ENCODE results near the gene RPS6KL1.

The RPS6KL1 gene

DNA sequence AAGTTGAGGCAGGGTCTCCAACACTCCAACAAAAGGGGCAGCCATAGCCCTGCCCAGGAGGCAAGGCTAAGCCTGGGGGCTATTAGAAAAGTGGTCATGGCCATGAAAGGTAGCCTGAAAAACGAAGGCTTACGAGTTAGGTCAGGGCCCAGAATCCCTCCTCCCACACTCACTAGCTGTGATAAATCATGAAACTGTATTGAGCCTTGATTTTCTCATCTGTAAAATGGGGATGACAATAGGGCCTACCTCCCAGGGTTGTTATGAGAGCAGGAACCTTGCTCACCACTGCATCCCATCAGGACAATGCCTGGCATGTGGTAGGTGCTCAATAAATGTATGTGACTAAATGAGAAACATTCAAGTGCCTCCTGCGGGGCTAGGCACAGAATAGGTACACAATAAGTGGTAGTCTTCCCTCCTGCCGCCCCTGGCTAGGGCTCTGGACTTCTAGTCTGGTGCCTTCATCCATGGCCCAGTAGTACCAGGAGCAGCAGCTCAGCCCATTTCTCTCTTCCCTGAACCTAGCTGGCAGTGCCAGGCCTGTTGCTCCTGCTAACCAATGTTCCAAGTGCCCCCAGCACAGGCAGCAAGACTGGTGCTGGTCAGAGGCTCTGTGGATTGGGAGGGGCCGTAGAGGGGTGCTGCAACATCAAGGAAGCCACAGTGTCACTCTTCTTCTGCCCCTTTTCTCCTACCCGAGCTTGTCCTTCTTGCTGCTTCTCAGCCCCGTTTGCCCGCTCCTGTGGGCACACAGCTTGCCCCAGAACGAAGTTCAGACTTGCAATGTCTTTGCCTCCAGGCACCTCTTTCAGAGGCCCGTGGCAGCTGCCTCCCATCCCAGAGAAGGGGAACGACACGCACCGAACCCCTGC, 24.5 kb upstream of the RPS6KL1 start:
- no peak for DNase-seq (ENCODE audit: low read depth)
- no peak overlapping the region for H3K4me3 ChIP-seq (ENCODE audit: low read depth, low read length)
- TF ChIP-seq, protein P1, sequence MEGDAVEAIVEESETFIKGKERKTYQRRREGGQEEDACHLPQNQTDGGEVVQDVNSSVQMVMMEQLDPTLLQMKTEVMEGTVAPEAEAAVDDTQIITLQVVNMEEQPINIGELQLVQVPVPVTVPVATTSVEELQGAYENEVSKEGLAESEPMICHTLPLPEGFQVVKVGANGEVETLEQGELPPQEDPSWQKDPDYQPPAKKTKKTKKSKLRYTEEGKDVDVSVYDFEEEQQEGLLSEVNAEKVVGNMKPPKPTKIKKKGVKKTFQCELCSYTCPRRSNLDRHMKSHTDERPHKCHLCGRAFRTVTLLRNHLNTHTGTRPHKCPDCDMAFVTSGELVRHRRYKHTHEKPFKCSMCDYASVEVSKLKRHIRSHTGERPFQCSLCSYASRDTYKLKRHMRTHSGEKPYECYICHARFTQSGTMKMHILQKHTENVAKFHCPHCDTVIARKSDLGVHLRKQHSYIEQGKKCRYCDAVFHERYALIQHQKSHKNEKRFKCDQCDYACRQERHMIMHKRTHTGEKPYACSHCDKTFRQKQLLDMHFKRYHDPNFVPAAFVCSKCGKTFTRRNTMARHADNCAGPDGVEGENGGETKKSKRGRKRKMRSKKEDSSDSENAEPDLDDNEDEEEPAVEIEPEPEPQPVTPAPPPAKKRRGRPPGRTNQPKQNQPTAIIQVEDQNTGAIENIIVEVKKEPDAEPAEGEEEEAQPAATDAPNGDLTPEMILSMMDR (conservative IDR thresholded peaks at IDR 0.05; ENCODE audit: low read depth, low read length), result no peak

DNA sequence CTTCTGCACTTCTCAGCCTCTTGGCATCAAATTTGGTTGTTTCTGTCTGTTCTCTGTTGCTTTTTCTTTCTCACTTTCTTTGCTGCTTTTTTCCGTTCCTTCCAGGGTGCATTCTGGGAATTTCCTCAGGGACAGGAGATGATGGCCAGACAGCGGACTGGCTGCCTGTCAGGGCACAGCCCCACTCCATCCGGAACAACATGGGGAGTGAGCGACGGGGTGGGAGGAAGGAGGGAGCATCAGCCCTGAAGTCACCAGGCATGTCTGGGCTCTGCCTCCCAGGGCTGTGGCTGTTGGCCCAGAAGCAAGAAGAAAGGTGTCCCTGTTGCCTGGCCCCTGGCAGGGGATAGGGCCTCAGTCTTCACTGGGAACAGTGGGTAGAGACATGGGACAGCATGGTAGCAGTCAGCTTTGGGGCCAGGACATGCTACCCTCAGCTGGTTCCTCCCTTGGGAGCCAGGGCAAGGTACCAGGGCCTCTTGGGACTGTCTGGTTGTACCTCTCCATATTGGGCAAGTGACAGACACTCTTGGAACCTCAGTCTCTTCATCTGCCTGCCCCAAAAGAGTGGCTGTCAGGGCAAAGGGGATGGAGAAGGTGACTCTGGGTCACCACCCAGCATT, 23.7 kb upstream of the RPS6KL1 start:
- no peak overlapping the region for H3K4me3 ChIP-seq (ENCODE audit: low read depth, low read length)
- DNase-seq (ENCODE audit: low read depth), result no peak
- TF ChIP-seq, protein P1 (conservative IDR thresholded peaks at IDR 0.05; ENCODE audit: low read depth, low read length), result no peak

DNA sequence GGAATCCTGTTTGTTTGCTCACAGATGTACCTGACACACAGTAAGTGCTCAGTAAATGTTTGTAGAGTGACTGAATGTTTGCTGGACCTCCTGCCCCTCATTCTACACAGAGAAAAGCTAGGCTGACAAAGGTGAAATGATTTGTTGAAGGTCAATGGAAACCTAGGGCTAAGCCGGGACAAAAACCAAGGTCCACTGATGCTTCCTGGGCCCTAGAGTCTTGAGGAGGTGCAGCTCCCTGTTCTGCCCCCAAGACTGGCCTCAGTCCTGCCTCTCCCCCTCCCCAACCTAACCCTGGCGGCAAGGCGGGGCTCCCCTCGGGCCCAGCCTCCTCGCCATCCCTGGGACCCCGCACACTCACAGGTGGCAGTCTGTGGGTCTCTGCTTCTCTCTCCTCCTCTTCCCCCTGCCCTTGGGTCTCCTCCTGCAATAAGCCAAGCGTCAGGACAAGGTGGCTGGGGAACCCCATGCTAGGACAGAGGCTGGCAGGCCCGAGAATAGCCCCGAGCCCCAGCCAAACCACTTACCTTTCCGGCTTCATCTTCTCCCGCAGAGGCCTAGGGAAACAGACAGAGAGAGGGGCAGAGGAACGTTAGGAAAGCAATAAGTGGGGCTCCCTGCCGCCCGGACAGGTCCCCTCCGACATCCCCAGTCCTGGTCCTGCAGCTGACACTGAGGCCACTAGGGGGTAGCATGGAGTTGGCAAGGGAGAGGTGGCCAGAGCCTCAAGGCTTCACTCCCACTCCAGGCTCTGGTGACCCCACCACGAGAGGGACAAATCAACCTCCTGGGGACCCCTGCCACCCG, 23.0 kb upstream of the RPS6KL1 start:
- TF ChIP-seq, protein P1 (conservative IDR thresholded peaks at IDR 0.05; ENCODE audit: low read depth, low read length), result peak; percentile 93
- DNase-seq (ENCODE audit: low read depth), result peak; percentile 76
- H3K4me3 ChIP-seq (ENCODE audit: low read depth, low read length), result no peak overlapping the region

DNA sequence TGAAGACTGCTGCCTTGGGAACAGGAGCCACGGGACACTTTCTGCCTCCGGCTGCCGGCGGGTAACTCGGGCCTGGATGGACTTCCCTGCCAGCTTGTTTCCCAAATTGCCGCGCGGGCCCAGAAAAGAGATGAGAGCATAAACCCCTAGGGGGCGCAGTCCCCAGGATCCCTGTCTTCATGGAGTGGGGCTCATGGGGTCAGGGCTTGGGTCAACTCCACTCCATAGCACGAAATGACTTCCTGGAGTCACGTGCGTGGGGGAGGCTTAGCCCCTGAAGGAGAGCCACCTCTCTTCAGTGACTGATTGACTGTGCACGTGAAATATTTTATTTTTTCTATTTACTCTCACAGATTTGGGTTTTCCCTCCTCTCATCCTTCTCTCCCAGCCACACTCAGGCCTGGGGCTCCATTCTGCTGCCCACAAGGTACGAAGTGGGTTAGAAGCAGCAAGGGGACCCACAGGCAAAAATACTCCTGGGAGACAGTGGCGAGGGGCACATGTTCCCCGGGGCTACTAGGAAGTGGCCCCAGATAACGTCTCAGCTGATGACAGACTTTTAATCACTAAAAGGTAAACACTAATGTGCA, 22.3 kb upstream of the RPS6KL1 start:
- no peak for DNase-seq (ENCODE audit: low read depth)
- no peak overlapping the region for H3K4me3 ChIP-seq (ENCODE audit: low read depth, low read length)
- TF ChIP-seq, protein P1 (conservative IDR thresholded peaks at IDR 0.05; ENCODE audit: low read depth, low read length), result peak; percentile 74

DNA sequence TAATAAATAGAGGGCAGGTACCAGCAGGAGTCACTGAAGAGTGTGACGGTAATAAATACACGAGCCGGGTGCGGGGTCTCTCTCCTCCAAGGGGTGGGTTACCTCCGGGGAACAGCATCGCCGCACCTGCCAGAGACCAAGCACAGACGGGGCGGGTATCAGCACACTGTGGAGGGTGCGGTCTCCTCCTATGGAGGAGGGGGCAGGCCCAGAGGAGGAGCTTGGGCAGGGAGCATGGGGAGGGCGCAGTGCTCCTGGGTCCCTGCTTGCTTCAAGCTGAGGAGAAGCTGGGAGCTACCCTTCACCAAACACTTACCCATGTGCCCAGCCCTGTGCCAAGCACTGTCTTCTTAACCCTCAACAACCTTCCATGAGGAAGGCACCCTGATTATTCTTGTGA, 19.5 kb upstream of the RPS6KL1 start:
- TF ChIP-seq, protein P1 (conservative IDR thresholded peaks at IDR 0.05; ENCODE audit: low read depth, low read length), result no peak
- DNase-seq (ENCODE audit: low read depth), result no peak
- H3K4me3 ChIP-seq (ENCODE audit: low read depth, low read length), result no peak overlapping the region

DNA sequence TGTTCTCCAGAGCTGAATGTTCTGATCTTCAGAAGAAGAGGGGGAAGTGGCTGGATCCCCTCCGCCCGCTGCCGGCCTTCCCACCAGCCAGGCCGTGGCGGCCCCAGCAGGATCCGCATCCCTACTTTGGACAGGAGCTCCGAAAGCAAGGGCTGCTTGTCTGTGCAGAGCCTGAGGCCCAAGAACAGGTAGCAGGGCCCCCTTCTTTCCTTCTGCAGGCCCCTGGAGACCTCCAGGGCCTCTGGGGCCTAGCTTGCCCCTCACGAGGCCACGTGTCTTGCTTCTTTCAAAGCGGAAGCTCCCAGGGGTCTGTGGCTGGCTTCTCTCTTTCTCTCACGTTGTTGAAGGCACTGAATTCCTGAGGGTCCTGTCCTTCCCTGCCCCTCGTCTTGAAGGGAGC, 19.1 kb upstream of the RPS6KL1 start:
- no peak overlapping the region for H3K4me3 ChIP-seq (ENCODE audit: low read depth, low read length)
- TF ChIP-seq, protein P1 (conservative IDR thresholded peaks at IDR 0.05; ENCODE audit: low read depth, low read length), result no peak
- DNase-seq (ENCODE audit: low read depth), result no peak
